ENCODE measurements around the gene CDH20. TPM values are rescaled to one million over a fixed set of nuclear protein-coding genes. Genes with fewer than 3 reads are reported as not detected.

Gene CDH20
- polyA plus RNA-seq, 2 of the 4 experiments (the other 2 are of a cell fraction): not detected

- no peaks in the 10 kb centered on the region for H3K4me1 ChIP-seq
- no peak overlapping the region for H3K4me3 ChIP-seq
- no peak overlapping the region for H3K4me2 ChIP-seq
- TF ChIP-seq NR3C1 (IDR thresholded peaks at IDR 0.05): no peak
- TF ChIP-seq ZFP36 (IDR thresholded peaks at IDR 0.05; ENCODE audit: borderline replicate concordance, partially characterized antibody): no peak
- TF ChIP-seq RCOR1 (IDR thresholded peaks at IDR 0.05; ENCODE audit: low read depth, low read length): no peak
- no peak for TF ChIP-seq SMC3 (IDR thresholded peaks at IDR 0.05)
- TF ChIP-seq CBX2 (IDR thresholded peaks at IDR 0.05; ENCODE audit: borderline replicate concordance, low read depth): no peak
- TF ChIP-seq KDM1A (IDR thresholded peaks at IDR 0.05; ENCODE audit: low read depth): no peak
- TF ChIP-seq ATOH8 (CRISPR knock-in tag; IDR thresholded peaks at IDR 0.05; ENCODE audit: low read depth): no peak
- TF ChIP-seq FOSL2 (IDR thresholded peaks at IDR 0.05): no peak
- no peak for TF ChIP-seq FOSL2 (CRISPR knock-in tag; IDR thresholded peaks at IDR 0.05)
- TF ChIP-seq RAD21 (conservative IDR thresholded peaks at IDR 0.05 in 1 of 2, IDR thresholded peaks at IDR 0.05 in 1 of 2): no peak
- TF ChIP-seq MAZ (IDR thresholded peaks at IDR 0.05; ENCODE audit: borderline replicate concordance, low read depth, low read length): no peak
- TF ChIP-seq RFX5 (IDR thresholded peaks at IDR 0.05): no peak
- TF ChIP-seq CEBPB (IDR thresholded peaks at IDR 0.05): no peak
- no peak for TF ChIP-seq ZC3H11A (IDR thresholded peaks at IDR 0.05)
- TF ChIP-seq HES2 (IDR thresholded peaks at IDR 0.05): no peak
- TF ChIP-seq, protein P1, sequence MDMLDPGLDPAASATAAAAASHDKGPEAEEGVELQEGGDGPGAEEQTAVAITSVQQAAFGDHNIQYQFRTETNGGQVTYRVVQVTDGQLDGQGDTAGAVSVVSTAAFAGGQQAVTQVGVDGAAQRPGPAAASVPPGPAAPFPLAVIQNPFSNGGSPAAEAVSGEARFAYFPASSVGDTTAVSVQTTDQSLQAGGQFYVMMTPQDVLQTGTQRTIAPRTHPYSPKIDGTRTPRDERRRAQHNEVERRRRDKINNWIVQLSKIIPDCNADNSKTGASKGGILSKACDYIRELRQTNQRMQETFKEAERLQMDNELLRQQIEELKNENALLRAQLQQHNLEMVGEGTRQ (IDR thresholded peaks at IDR 0.05): no peak
- TF ChIP-seq NPAS2 (CRISPR knock-in tag; IDR thresholded peaks at IDR 0.05; ENCODE audit: borderline replicate concordance): no peak
- no peak for TF ChIP-seq KDM5A (IDR thresholded peaks at IDR 0.05)
- no peak for FAIRE-seq
- ATAC-seq: no peak
- POLR2A ChIA-PET: interaction anchor here (0.6 kb wide), 1 partner anchor 300 kb away, joined by 4 read pairs; no protein-coding TSS in a partner anchor
- H3K27ac ChIP-seq: no peak overlapping the region
- CTCF ChIA-PET: no interaction called here
- DNase-seq (ENCODE audit: low read depth in 1 of 2, low spot score in 1 of 2): no peak
- no peaks in the 10 kb centered on the region for H3K9me3 ChIP-seq
Measured at GRCh38 chr18:61352611-61353010, 19.4 kb downstream of the CDH20 start.

DNA sequence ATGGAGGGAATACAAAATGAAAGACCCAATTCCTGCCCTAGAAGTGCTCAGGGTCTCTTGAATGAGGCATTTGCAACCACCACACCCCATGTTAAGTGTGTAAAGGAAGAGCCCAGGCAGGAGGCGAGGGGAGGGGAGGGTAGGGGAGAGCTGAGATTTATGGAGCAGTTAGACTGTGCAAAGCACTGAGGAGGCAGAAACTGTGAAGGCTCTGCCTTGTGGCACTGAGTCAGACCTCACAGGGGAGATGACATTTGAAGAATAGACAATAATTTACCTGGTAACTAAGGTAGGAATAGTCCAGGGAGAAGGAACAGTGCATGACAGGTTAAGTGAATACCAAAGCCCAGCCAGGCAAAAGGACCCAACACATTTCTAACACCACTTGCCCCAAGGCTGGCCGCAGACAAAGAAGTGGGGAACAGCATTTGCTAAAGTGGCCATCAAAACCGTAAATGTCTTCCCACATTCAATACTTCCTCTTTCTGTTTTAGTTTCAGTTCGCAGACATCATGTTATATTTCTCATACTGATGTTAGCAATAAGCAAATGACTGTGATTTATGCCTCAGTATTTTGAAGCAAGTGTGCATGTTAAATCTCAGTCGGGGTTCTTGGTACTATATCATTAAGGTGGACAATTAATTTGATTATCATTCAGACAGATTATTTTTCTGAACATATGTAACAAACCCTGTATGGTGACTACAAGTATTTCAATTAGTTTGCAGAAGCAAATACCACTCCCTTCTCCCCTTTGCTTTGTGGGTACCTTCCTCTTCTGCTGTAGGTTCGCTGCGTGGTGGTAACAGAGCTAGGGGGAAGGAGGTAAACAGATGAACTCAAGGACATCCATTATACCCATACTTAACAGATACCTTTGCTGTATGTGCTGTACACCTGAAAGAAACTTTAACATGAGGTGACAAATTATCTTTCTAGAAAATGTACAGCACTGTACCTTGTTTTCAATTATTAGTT lies 27.5 kb downstream of the CDH20 start:
- ATAC-seq: no peak
- ChIA-PET CTCF (no interaction called here), POLR2A (no interaction called here)
- TF ChIP-seq ATOH8 (CRISPR knock-in tag; IDR thresholded peaks at IDR 0.05; ENCODE audit: low read depth): no peak
- no peak for TF ChIP-seq HOXB5 (CRISPR knock-in tag; IDR thresholded peaks at IDR 0.05)
- no peak for TF ChIP-seq ZSCAN20 (CRISPR knock-in tag; IDR thresholded peaks at IDR 0.05)
- no peak for TF ChIP-seq BHLHE40 (IDR thresholded peaks at IDR 0.05; ENCODE audit: low read depth, low read length)
- TF ChIP-seq CHD4 (IDR thresholded peaks at IDR 0.05; ENCODE audit: borderline replicate concordance): no peak
- no peak for TF ChIP-seq RAD21 (conservative IDR thresholded peaks at IDR 0.05 in 1 of 2, IDR thresholded peaks at IDR 0.05 in 1 of 2)
- TF ChIP-seq, protein P2, sequence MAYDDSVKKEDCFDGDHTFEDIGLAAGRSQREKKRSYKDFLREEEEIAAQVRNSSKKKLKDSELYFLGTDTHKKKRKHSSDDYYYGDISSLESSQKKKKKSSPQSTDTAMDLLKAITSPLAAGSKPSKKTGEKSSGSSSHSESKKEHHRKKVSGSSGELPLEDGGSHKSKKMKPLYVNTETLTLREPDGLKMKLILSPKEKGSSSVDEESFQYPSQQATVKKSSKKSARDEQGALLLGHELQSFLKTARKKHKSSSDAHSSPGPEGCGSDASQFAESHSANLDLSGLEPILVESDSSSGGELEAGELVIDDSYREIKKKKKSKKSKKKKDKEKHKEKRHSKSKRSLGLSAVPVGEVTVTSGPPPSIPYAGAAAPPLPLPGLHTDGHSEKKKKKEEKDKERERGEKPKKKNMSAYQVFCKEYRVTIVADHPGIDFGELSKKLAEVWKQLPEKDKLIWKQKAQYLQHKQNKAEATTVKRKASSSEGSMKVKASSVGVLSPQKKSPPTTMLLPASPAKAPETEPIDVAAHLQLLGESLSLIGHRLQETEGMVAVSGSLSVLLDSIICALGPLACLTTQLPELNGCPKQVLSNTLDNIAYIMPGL (CRISPR knock-in tag; IDR thresholded peaks at IDR 0.05; ENCODE audit: borderline replicate concordance): no peak
- TF ChIP-seq TP53 (CRISPR knock-in tag; IDR thresholded peaks at IDR 0.05): no peak
- no peak for TF ChIP-seq JUN (IDR thresholded peaks at IDR 0.05)
- TF ChIP-seq, protein P3, sequence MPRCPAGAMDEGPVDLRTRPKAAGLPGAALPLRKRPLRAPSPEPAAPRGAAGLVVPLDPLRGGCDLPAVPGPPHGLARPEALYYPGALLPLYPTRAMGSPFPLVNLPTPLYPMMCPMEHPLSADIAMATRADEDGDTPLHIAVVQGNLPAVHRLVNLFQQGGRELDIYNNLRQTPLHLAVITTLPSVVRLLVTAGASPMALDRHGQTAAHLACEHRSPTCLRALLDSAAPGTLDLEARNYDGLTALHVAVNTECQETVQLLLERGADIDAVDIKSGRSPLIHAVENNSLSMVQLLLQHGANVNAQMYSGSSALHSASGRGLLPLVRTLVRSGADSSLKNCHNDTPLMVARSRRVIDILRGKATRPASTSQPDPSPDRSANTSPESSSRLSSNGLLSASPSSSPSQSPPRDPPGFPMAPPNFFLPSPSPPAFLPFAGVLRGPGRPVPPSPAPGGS (IDR thresholded peaks at IDR 0.05): no peak
- no peak for TF ChIP-seq JUNB (IDR thresholded peaks at IDR 0.05)
- TF ChIP-seq PHF8 (IDR thresholded peaks at IDR 0.05; ENCODE audit: borderline replicate concordance, low read depth): no peak
- no peak for TF ChIP-seq CEBPB (IDR thresholded peaks at IDR 0.05)
- no peak for TF ChIP-seq HEYL (CRISPR knock-in tag; IDR thresholded peaks at IDR 0.05)
- TF ChIP-seq POLR2A (IDR thresholded peaks at IDR 0.05; ENCODE audit: low read length): no peak
- TF ChIP-seq ZC3H11A (IDR thresholded peaks at IDR 0.05): no peak
- 11% methylated on average over 7 of the region's 7 CpGs for WGBS (ENCODE audit: missing lambda C conversion rate)
- Histone ChIP-seq H3K4me3 (no peak overlapping the region), H3K4me2 (no peak overlapping the region), H3K9me3 (no peaks in the 10 kb centered on the region), H3K27ac (no peak overlapping the region), H3K4me1 (no peaks in the 10 kb centered on the region)
- FAIRE-seq: no peak
- DNase-seq (ENCODE audit: low read depth in 1 of 2, low spot score in 1 of 2): no peak

Data from A549 (cell line).